ENCODE measurements around the gene TDRD12.
A peak's percentile ranks its signal among the peaks of the same experiment; 100 is the strongest.
"Not testable (repeated sequence)": the region's sequence is repeated elsewhere in the genome, so short reads cannot be mapped to it uniquely, and the experiment has no call there.

The TDRD12 gene

GRCh38 chr19:32720936-32721250 is 1.3 kb downstream of the TDRD12 start:
- Histone ChIP-seq H3K36me3 (peaks cover 10 to 27% (median 17%) of the 10 kb centered on the region in 11 experiments; a peak in 20 of 22 replicates), H3K9ac (no peak overlapping the region), H4K20me1 (peaks cover 0 to 9% (median 0%) of the 10 kb centered on the region in 11 experiments; a peak in 1 of 22 replicates), H3K4me2 (no peak overlapping the region), H3K4me1 (no peaks in the 10 kb centered on the region), H3K9me3 (replicated peaks in 1 of 11) (peaks cover 5 to 19% (median 11%) of the 10 kb centered on the region in 11 experiments; a peak in 20 of 22 replicates), H3K27me3 (no peaks in the 10 kb centered on the region), H3K27ac (no peak overlapping the region), H3K4me3 (no peak overlapping the region)
- TF ChIP-seq Cebpa-rat (IDR thresholded peaks at IDR 0.05) = no peak

- no peaks in the 10 kb centered on the region for H3K4me1 ChIP-seq
- H3K4me3 ChIP-seq = no peak overlapping the region
Measured at GRCh38 chr19:32735936-32736335, 16.4 kb downstream of the TDRD12 start.

GRCh38 chr19:32743021-32743420 is 23.5 kb downstream of the TDRD12 start:
- no peaks in the 10 kb centered on the region for H4K20me1 ChIP-seq
- no peak overlapping the region for H3K4me2 ChIP-seq
- H3K4me3 ChIP-seq = no peak overlapping the region
- H3K27me3 ChIP-seq = peaks cover 0 to 20% (median 3%) of the 10 kb centered on the region in 11 experiments; a peak in 7 of 22 replicates
- TF ChIP-seq Cebpa-rat (IDR thresholded peaks at IDR 0.05) = no peak
- no peak overlapping the region for H3K27ac ChIP-seq
- H3K9me3 ChIP-seq (replicated peaks in 1 of 11) = no peaks in the 10 kb centered on the region
- H3K4me1 ChIP-seq = peaks cover 0 to 12% (median 5%) of the 10 kb centered on the region in 10 experiments; a peak in 5 of 20 replicates
- H3K9ac ChIP-seq = no peak overlapping the region
- no peaks in the 10 kb centered on the region for H3K36me3 ChIP-seq

More at GRCh38 chr19:32735936-32736335, 16.4 kb downstream of the TDRD12 start:
- Histone ChIP-seq H3K9me3 (replicated peaks in 1 of 11) (no peaks in the 10 kb centered on the region), H3K9ac (no peak overlapping the region), H3K27ac (no peak overlapping the region), H3K36me3 (no peaks in the 10 kb centered on the region), H3K27me3 (no peaks in the 10 kb centered on the region), H4K20me1 (no peaks in the 10 kb centered on the region), H3K4me2 (no peak overlapping the region)
- no peak for TF ChIP-seq Cebpa-rat (IDR thresholded peaks at IDR 0.05)

GRCh38 chr19:32743447-32743846 is 23.9 kb downstream of the TDRD12 start:
- H3K27ac ChIP-seq = no peak overlapping the region
- H3K9ac ChIP-seq = no peak overlapping the region
- H3K4me1 ChIP-seq = peaks cover 0 to 12% (median 5%) of the 10 kb centered on the region in 10 experiments; a peak in 5 of 20 replicates
- peaks cover 0 to 20% (median 3%) of the 10 kb centered on the region in 11 experiments; a peak in 7 of 22 replicates for H3K27me3 ChIP-seq
- no peaks in the 10 kb centered on the region for H3K9me3 ChIP-seq (replicated peaks in 1 of 11)
- no peak for TF ChIP-seq Cebpa-rat (IDR thresholded peaks at IDR 0.05)
- H4K20me1 ChIP-seq = peaks cover 0 to 3% (median 0%) of the 10 kb centered on the region in 11 experiments; a peak in 2 of 22 replicates
- H3K36me3 ChIP-seq = no peaks in the 10 kb centered on the region
- no peak overlapping the region for H3K4me3 ChIP-seq
- no peak overlapping the region for H3K4me2 ChIP-seq

- H3K9ac ChIP-seq = no peak overlapping the region
- H3K9me3 ChIP-seq (replicated peaks in 1 of 11) = no peaks in the 10 kb centered on the region
- peaks cover 0 to 12% (median 5%) of the 10 kb centered on the region in 10 experiments; a peak in 5 of 20 replicates for H3K4me1 ChIP-seq
- H3K4me3 ChIP-seq = no peak overlapping the region
- peaks cover 0 to 9% (median 0%) of the 10 kb centered on the region in 11 experiments; a peak in 2 of 22 replicates for H4K20me1 ChIP-seq
- no peak overlapping the region for H3K27ac ChIP-seq
- H3K27me3 ChIP-seq = peaks cover 0 to 20% (median 3%) of the 10 kb centered on the region in 11 experiments; a peak in 7 of 22 replicates
- H3K36me3 ChIP-seq = no peaks in the 10 kb centered on the region
- TF ChIP-seq Cebpa-rat (IDR thresholded peaks at IDR 0.05) = no peak
- H3K4me2 ChIP-seq = peak overlapping the region in 1 of 11 experiments; percentile 2; a peak in 2 of 22 replicates
Measured at GRCh38 chr19:32744555-32745325, 25.2 kb downstream of the TDRD12 start.

GRCh38 chr19:32745594-32746251 is 26.2 kb downstream of the TDRD12 start:
- H4K20me1 ChIP-seq; H3K9ac ChIP-seq; H3K9me3 ChIP-seq (replicated peaks in 1 of 11); H3K4me3 ChIP-seq; H3K27ac ChIP-seq; H3K36me3 ChIP-seq: not testable (repeated sequence)
- Histone ChIP-seq H3K4me2 (peak overlapping the region in 2 of 11 experiments; percentile 6 to 30; a peak in 3 of 22 replicates), H3K27me3 (peaks cover 0 to 20% (median 3%) of the 10 kb centered on the region in 11 experiments; a peak in 7 of 22 replicates), H3K4me1 (peaks cover 0 to 12% (median 6%) of the 10 kb centered on the region in 10 experiments; a peak in 9 of 20 replicates)

- peaks cover 0 to 12% (median 6%) of the 10 kb centered on the region in 10 experiments; a peak in 9 of 20 replicates for H3K4me1 ChIP-seq
Measured at GRCh38 chr19:32746631-32747196, 27.1 kb downstream of the TDRD12 start.

GRCh38 chr19:32748497-32748896 is 28.9 kb downstream of the TDRD12 start:
- H4K20me1 ChIP-seq = peaks cover 0 to 9% (median 0%) of the 10 kb centered on the region in 11 experiments; a peak in 2 of 22 replicates
- H3K27me3 ChIP-seq = peaks cover 0 to 20% (median 3%) of the 10 kb centered on the region in 11 experiments; a peak in 7 of 22 replicates
- H3K4me2 ChIP-seq = no peak overlapping the region
- H3K27ac ChIP-seq = no peak overlapping the region
- H3K4me3 ChIP-seq = no peak overlapping the region
- no peak overlapping the region for H3K9ac ChIP-seq
- no peak for TF ChIP-seq Cebpa-rat (IDR thresholded peaks at IDR 0.05)
- H3K36me3 ChIP-seq = no peaks in the 10 kb centered on the region
- H3K9me3 ChIP-seq (replicated peaks in 1 of 11) = no peaks in the 10 kb centered on the region
- peaks cover 0 to 12% (median 6%) of the 10 kb centered on the region in 10 experiments; a peak in 9 of 20 replicates for H3K4me1 ChIP-seq

More at GRCh38 chr19:32746631-32747196, 27.1 kb downstream of the TDRD12 start:
- not testable (repeated sequence) for H3K9me3 ChIP-seq (replicated peaks in 1 of 11); H3K4me3 ChIP-seq; H3K36me3 ChIP-seq; H3K9ac ChIP-seq; H3K27ac ChIP-seq; H4K20me1 ChIP-seq
- peak overlapping the region in 4 of 11 experiments; percentile 4 to 25 (median 14); a peak in 3 of 22 replicates for H3K4me2 ChIP-seq
- H3K27me3 ChIP-seq = peaks cover 0 to 20% (median 3%) of the 10 kb centered on the region in 11 experiments; a peak in 7 of 22 replicates

GRCh38 chr19:32748948-32749347 is 29.4 kb downstream of the TDRD12 start:
- Histone ChIP-seq H3K4me3 (no peak overlapping the region), H3K27ac (no peak overlapping the region), H3K9me3 (replicated peaks in 1 of 11) (no peaks in the 10 kb centered on the region), H3K27me3 (peaks cover 0 to 20% (median 3%) of the 10 kb centered on the region in 11 experiments; a peak in 7 of 22 replicates), H3K4me1 (peaks cover 0 to 12% (median 6%) of the 10 kb centered on the region in 10 experiments; a peak in 9 of 20 replicates), H4K20me1 (peaks cover 0 to 9% (median 0%) of the 10 kb centered on the region in 11 experiments; a peak in 2 of 22 replicates), H3K4me2 (no peak overlapping the region), H3K36me3 (no peaks in the 10 kb centered on the region), H3K9ac (no peak overlapping the region)
- TF ChIP-seq Cebpa-rat (IDR thresholded peaks at IDR 0.05) = no peak
